ENCODE data around the gene LHX4.

LHX4 gene

GRCh38 chr1:180259431-180260338 is 29.6 kb downstream of the LHX4 start:
- WGBS (ENCODE audit: insufficient coverage, insufficient read length): no CpG with 5 or more reads among the region's 22 CpGs
- DNase-seq (ENCODE audit: low read depth, low spot score): no peak
- H3K27ac ChIP-seq (ENCODE audit: low read length): no peak overlapping the region
- H3K4me3 ChIP-seq (ENCODE audit: low read length): no peak overlapping the region
- no peaks in the 10 kb centered on the region for H3K27me3 ChIP-seq (ENCODE audit: control insufficient read depth, insufficient read depth, low read length)
- no peaks in the 10 kb centered on the region; the same call in 1 of the 2 replicates for H3K4me1 ChIP-seq (ENCODE audit: control insufficient read depth, insufficient read depth, low read length)
- H3K9me3 ChIP-seq (ENCODE audit: control insufficient read depth, insufficient read depth, low read length): no peaks in the 10 kb centered on the region
- no peaks in the 10 kb centered on the region for H3K36me3 ChIP-seq (ENCODE audit: control insufficient read depth, insufficient read depth, low read length)

DNA sequence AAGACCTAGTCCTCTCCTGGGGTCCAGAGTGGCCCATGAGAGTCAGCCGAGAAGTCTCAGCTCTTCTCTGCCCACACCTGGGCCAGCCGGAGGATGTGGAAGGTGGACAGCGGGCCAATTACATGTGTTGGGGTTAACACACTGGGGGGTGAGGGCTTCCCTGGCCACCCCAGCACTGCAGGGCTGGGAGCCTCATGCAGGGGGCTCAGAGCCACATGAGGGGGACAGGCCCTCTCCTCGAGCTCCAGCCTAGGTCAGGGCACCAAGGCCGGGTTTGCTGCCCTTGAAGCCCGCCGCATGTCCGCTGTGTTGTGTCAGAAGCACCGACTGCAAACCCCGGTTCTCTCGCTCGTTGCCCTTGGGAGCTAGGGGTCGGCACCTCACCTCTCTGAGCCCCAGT is 30.5 kb downstream of the LHX4 start:
- H3K4me1 ChIP-seq (ENCODE audit: control insufficient read depth, insufficient read depth, low read length): peaks cover 1% of the 10 kb centered on the region; the same call in 1 of the 2 replicates
- no CpG with 5 or more reads among the region's 13 CpGs for WGBS (ENCODE audit: insufficient coverage, insufficient read length)
- H3K9me3 ChIP-seq (ENCODE audit: control insufficient read depth, insufficient read depth, low read length): no peaks in the 10 kb centered on the region
- DNase-seq (ENCODE audit: low read depth, low spot score): no peak
- H3K36me3 ChIP-seq (ENCODE audit: control insufficient read depth, insufficient read depth, low read length): no peaks in the 10 kb centered on the region
- H3K27me3 ChIP-seq (ENCODE audit: control insufficient read depth, insufficient read depth, low read length): no peaks in the 10 kb centered on the region
- H3K4me3 ChIP-seq (ENCODE audit: low read length): no peak overlapping the region
- H3K27ac ChIP-seq (ENCODE audit: low read length): no peak overlapping the region

- Histone ChIP-seq H3K36me3 (ENCODE audit: control insufficient read depth, insufficient read depth, low read length) (no peaks in the 10 kb centered on the region), H3K4me1 (ENCODE audit: control insufficient read depth, insufficient read depth, low read length) (peaks cover 1% of the 10 kb centered on the region; the same call in 1 of the 2 replicates), H3K27ac (ENCODE audit: low read length) (no peak overlapping the region), H3K9me3 (ENCODE audit: control insufficient read depth, insufficient read depth, low read length) (no peaks in the 10 kb centered on the region), H3K4me3 (ENCODE audit: low read length) (no peak overlapping the region), H3K27me3 (ENCODE audit: control insufficient read depth, insufficient read depth, low read length) (no peaks in the 10 kb centered on the region)
- no peak for DNase-seq (ENCODE audit: low read depth, low spot score)
- no CpG with 5 or more reads among the region's 10 CpGs for WGBS (ENCODE audit: insufficient coverage, insufficient read length)
Measured at GRCh38 chr1:180261030-180261429, 31.0 kb downstream of the LHX4 start.

- Histone ChIP-seq H3K36me3 (ENCODE audit: control insufficient read depth, insufficient read depth, low read length) (no peaks in the 10 kb centered on the region), H3K9me3 (ENCODE audit: control insufficient read depth, insufficient read depth, low read length) (no peaks in the 10 kb centered on the region), H3K4me1 (ENCODE audit: control insufficient read depth, insufficient read depth, low read length) (peaks cover 1% of the 10 kb centered on the region; the same call in 1 of the 2 replicates), H3K27ac (ENCODE audit: low read length) (no peak overlapping the region), H3K4me3 (ENCODE audit: low read length) (no peak overlapping the region), H3K27me3 (ENCODE audit: control insufficient read depth, insufficient read depth, low read length) (no peaks in the 10 kb centered on the region)
- DNase-seq (ENCODE audit: low read depth, low spot score): no peak
- WGBS (ENCODE audit: insufficient coverage, insufficient read length): no CpG with 5 or more reads among the region's 7 CpGs
Measured at GRCh38 chr1:180261524-180262155, 31.6 kb downstream of the LHX4 start.

DNA sequence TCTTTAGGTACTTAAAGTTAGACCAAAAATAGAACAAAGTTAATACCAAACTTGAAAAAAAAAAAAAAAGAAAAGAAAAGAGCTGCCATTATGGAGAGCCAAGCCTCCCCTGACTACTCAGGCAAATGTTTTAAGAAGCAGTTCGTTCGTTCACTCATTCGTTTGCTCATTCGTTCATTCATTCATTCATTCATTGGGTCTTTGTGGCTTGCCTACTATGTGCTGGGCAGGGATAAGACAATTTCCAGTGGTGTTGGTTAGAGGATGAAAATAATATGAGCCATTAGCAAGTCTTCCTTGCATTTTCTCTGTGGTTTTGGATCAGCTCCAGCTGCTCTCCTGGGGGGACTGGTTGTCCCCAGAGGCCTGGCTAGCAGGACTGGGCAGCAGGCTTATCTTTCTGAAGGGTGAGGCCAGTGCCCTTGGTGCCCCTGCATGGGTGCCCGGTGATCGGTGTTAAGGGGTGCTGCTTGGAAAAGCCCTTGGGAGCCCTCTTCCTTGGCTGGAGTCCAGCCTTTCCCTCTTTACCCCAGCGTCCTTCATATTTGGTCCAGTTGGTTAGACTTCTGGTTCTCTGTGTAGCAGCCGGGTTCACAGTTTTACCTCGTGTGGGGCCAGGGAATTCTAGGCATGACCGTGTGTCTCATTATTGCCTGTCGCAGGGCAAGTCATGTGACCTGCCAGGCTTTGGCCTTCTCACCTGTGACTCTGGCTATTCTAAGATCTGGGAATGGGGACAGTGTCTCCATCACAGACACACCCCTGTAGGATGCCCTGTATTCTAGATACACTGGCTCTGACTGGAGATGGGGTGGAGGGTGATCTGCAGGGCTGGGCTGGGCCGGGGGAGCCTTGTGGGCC is 32.8 kb downstream of the LHX4 start:
- Histone ChIP-seq H3K4me3 (ENCODE audit: low read length) (no peak overlapping the region), H3K4me1 (ENCODE audit: control insufficient read depth, insufficient read depth, low read length) (peaks cover 1% of the 10 kb centered on the region; the same call in 1 of the 2 replicates), H3K27me3 (ENCODE audit: control insufficient read depth, insufficient read depth, low read length) (no peaks in the 10 kb centered on the region), H3K27ac (ENCODE audit: low read length) (no peak overlapping the region), H3K36me3 (ENCODE audit: control insufficient read depth, insufficient read depth, low read length) (no peaks in the 10 kb centered on the region), H3K9me3 (ENCODE audit: control insufficient read depth, insufficient read depth, low read length) (no peaks in the 10 kb centered on the region)
- no peak for DNase-seq (ENCODE audit: low read depth, low spot score)
- no CpG with 5 or more reads among the region's 12 CpGs for WGBS (ENCODE audit: insufficient coverage, insufficient read length)

DNA sequence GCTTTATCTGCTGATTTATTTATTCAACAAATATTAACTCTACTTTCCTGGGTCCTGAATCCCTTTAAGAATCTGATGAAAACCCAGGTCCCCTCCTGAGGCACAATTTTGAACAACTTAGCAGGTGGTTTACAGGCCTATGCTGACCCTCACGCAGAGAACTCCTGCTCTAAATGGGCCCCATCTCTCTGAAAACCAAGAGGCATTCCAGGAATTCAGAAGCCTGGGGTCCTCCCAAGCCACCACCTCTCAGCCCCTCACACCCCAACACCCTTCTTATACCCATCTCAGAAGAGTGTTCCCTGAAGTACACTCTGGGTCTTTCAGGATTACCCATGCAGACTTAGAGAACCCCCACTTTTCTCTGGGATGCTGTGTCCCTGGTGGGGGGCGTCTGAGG is 34.5 kb downstream of the LHX4 start:
- Histone ChIP-seq H3K36me3 (ENCODE audit: control insufficient read depth, insufficient read depth, low read length) (no peaks in the 10 kb centered on the region), H3K27ac (ENCODE audit: low read length) (no peak overlapping the region), H3K27me3 (ENCODE audit: control insufficient read depth, insufficient read depth, low read length) (no peaks in the 10 kb centered on the region), H3K9me3 (ENCODE audit: control insufficient read depth, insufficient read depth, low read length) (no peaks in the 10 kb centered on the region), H3K4me3 (ENCODE audit: low read length) (no peak overlapping the region), H3K4me1 (ENCODE audit: control insufficient read depth, insufficient read depth, low read length) (peaks cover 10% of the 10 kb centered on the region)
- no CpG with 5 or more reads among the region's 2 CpGs for WGBS (ENCODE audit: insufficient coverage, insufficient read length)
- no peak for DNase-seq (ENCODE audit: low read depth, low spot score)

- no peak for DNase-seq (ENCODE audit: low read depth, low spot score)
Measured at GRCh38 chr1:180265201-180265600, 35.1 kb downstream of the LHX4 start.

DNA sequence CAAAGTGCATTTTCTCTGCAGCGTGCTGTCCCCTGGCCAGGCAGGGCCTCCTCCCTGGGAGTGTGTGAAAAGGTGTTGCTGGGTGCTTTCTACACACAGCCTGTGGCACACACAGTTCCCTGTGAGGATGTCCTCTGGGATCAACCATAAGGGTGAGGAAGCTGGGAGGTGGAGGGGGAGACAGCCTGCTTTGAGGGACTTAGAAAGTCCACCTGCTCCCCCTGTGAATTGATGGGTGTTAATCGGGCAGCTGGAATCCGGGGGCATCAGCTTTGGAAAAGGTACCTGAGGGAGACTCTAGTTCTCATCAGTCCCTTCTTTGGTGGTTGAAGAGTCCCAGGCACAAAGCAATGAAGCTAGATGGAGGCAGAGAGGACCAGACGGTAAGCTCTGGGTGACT is 35.8 kb downstream of the LHX4 start:
- Histone ChIP-seq H3K4me3 (ENCODE audit: low read length) (no peak overlapping the region), H3K4me1 (ENCODE audit: control insufficient read depth, insufficient read depth, low read length) (peaks cover 12% of the 10 kb centered on the region), H3K36me3 (ENCODE audit: control insufficient read depth, insufficient read depth, low read length) (no peaks in the 10 kb centered on the region), H3K9me3 (ENCODE audit: control insufficient read depth, insufficient read depth, low read length) (no peaks in the 10 kb centered on the region), H3K27ac (ENCODE audit: low read length) (no peak overlapping the region), H3K27me3 (ENCODE audit: control insufficient read depth, insufficient read depth, low read length) (no peaks in the 10 kb centered on the region)
- no CpG with 5 or more reads among the region's 4 CpGs for WGBS (ENCODE audit: insufficient coverage, insufficient read length)
- DNase-seq (ENCODE audit: low read depth, low spot score): no peak

More at GRCh38 chr1:180265201-180265600, 35.1 kb downstream of the LHX4 start:
- Histone ChIP-seq H3K27me3 (ENCODE audit: control insufficient read depth, insufficient read depth, low read length) (no peaks in the 10 kb centered on the region), H3K9me3 (ENCODE audit: control insufficient read depth, insufficient read depth, low read length) (no peaks in the 10 kb centered on the region), H3K4me3 (ENCODE audit: low read length) (no peak overlapping the region), H3K36me3 (ENCODE audit: control insufficient read depth, insufficient read depth, low read length) (no peaks in the 10 kb centered on the region), H3K4me1 (ENCODE audit: control insufficient read depth, insufficient read depth, low read length) (peaks cover 12% of the 10 kb centered on the region), H3K27ac (ENCODE audit: low read length) (no peak overlapping the region)
- WGBS (ENCODE audit: insufficient coverage, insufficient read length): no CpG with 5 or more reads among the region's 9 CpGs

GRCh38 chr1:180266275-180267210 is 36.5 kb downstream of the LHX4 start:
- no peak overlapping the region for H3K27ac ChIP-seq (ENCODE audit: low read length)
- no peak overlapping the region for H3K4me3 ChIP-seq (ENCODE audit: low read length)
- no peaks in the 10 kb centered on the region for H3K27me3 ChIP-seq (ENCODE audit: control insufficient read depth, insufficient read depth, low read length)
- H3K4me1 ChIP-seq (ENCODE audit: control insufficient read depth, insufficient read depth, low read length): peaks cover 15% of the 10 kb centered on the region
- H3K36me3 ChIP-seq (ENCODE audit: control insufficient read depth, insufficient read depth, low read length): no peaks in the 10 kb centered on the region
- no CpG with 5 or more reads among the region's 28 CpGs for WGBS (ENCODE audit: insufficient coverage, insufficient read length)
- no peak for DNase-seq (ENCODE audit: low read depth, low spot score)
- no peaks in the 10 kb centered on the region for H3K9me3 ChIP-seq (ENCODE audit: control insufficient read depth, insufficient read depth, low read length)

All from iPS DF 6.9 (cell line).